A673 (cell line): ENCODE results near the gene PF4V1. TPM values are rescaled to one million over a fixed set of nuclear protein-coding genes. Genes with fewer than 3 reads are reported as not detected.

ENCODE experiments used
- BruUV-seq: library from RNA; stranded (reverse); fragments of 400-500 nt; replicated peaks from 2 replicates; lab custom pipeline; 2021; lab: Mats Ljungman, UMichigan
- CTCF ChIA-PET: fragments of 300-600 bp; sonication (Branson Sonifier 250); formaldehyde crosslinking; loops from one replicate; lab custom pipeline; 2022; ENCODE audit warnings: antibody characterized with exemption; lab: Charles Lee
- POLR2A ChIA-PET: fragments of 300-600 bp; sonication (Branson Sonifier 250); formaldehyde crosslinking; loops from one replicate; lab custom pipeline; 2022; ENCODE audit warnings: antibody characterized with exemption; ENCODE audit not compliant: low non-redundant PET; lab: Charles Lee
- DNase-seq: peaks from one replicate; pipeline ENCODE4 v3.0.0-alpha.2; 2015; ENCODE audit warnings: low spot score
- H3K27ac ChIP-seq: fragments of 200-600 bp; sonication (generic); 2 replicates; pipeline ENCODE4 v1.5.1; 2016; ENCODE audit warnings: mixed run types, low read depth, mild to moderate bottlenecking, mixed read lengths, antibody characterized with exemption, low read length; ENCODE audit not compliant: poor library complexity, severe bottlenecking
- H3K27me3 ChIP-seq: fragments of 200-600 bp; sonication (generic); replicated peaks from 2 replicates; pipeline ENCODE4 v1.6.1; 2017; ENCODE audit warnings: mixed run types, low read depth, mild to moderate bottlenecking, mixed read lengths, antibody characterized with exemption, low read length; ENCODE audit not compliant: insufficient read depth, poor library complexity
- H3K36me3 ChIP-seq: fragments of 200-600 bp; sonication (generic); 2 replicates; pipeline ENCODE4 v1.6.1; 2016; ENCODE audit warnings: mixed run types, mild to moderate bottlenecking, mixed read lengths, antibody characterized with exemption, low read length; ENCODE audit not compliant: insufficient read depth, poor library complexity, severe bottlenecking
- H3K4me1 ChIP-seq: fragments of 200-600 bp; sonication (generic); 2 replicates; pipeline ENCODE4 v1.6.1; 2017; ENCODE audit warnings: mixed run types, mild to moderate bottlenecking, mixed read lengths, antibody characterized with exemption, low read length; ENCODE audit not compliant: insufficient read depth, poor library complexity, severe bottlenecking
- H3K4me3 ChIP-seq: fragments of 200-600 bp; sonication (generic); 2 replicates; pipeline ENCODE4 v1.5.1; 2016; ENCODE audit warnings: low read depth, mixed run types, mild to moderate bottlenecking, mixed read lengths, low read length; ENCODE audit not compliant: poor library complexity, severe bottlenecking
- H3K9me3 ChIP-seq: fragments of 200-600 bp; sonication (generic); 2 replicates; pipeline ENCODE4 v1.6.1; 2016; ENCODE audit warnings: mixed run types, low read depth, mild to moderate bottlenecking, mixed read lengths, antibody characterized with exemption, low read length; ENCODE audit not compliant: poor library complexity, severe bottlenecking
- EZH2 ChIP-seq: fragments of 200-600 bp; sonication (generic); IDR thresholded peaks from 2 replicates; pipeline ENCODE4 v1.6.1; 2017; ENCODE audit warnings: borderline replicate concordance, low read depth, mild to moderate bottlenecking, mixed read lengths, antibody characterized with exemption, low read length; ENCODE audit not compliant: poor library complexity, severe bottlenecking
- intact Hi-C: fragments of 100-400 bp; cut with micrococcal nuclease; formaldehyde crosslinking; loops from one replicate; pipeline ENCODE4 v1.10.0; 2022; ENCODE audit not compliant: unreplicated experiment
- total RNA-seq: library from RNA; stranded (reverse); gene quantifications from 2 replicates; pipeline ENCODE4 v1.2.3, GENCODE V29; 2021
- TF ChIP-seq, protein P1 (sequence below): fragments of 300-800, 200-600 bp; sonication (generic); conservative IDR thresholded peaks from 2 replicates; pipeline ENCODE4 v1.5.1; 2017; ENCODE audit warnings: low read depth, mild to moderate bottlenecking, antibody characterized with exemption, low read length, moderate library complexity, mixed read lengths

The PF4V1 gene
- total RNA-seq, 1 experiment from 2014 or later, result not detected

DNA sequence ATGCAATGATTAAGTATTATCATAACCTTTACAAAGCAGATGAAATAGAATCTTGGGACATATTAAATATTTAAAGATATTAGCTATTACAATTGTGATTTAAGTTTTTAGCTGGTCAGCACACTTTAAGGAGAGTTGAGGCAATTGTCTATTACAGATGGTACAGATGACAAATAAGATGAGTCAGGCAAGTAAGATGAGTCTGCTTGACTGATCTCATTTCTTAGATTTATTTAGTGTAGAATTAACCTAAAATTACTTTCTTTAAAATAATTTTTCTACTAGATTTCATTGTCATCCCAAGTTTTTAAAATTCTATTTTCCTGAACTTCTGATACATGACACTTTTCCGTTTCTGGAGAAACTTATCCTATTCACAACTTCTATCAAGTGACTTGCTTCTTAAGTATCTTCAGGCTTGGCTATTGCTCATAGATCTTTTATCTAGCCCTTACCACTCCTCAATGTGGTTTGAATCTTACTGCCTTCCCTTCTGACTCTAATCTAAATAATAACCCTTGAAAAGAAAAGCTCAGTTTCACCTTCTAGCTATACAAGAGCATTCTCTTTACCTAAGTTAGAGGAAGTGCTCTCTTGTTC lies 49.0 kb downstream of the PF4V1 start:
- no TSS peak for BruUV-seq
- H3K27me3 ChIP-seq, result no peaks in the 10 kb centered on the region
- ChIA-PET CTCF (no interaction called here), POLR2A (no interaction called here)
- intact Hi-C loops, result no loop called here
- H3K9me3 ChIP-seq, result no peaks in the 10 kb centered on the region
- TF ChIP-seq, protein P1, sequence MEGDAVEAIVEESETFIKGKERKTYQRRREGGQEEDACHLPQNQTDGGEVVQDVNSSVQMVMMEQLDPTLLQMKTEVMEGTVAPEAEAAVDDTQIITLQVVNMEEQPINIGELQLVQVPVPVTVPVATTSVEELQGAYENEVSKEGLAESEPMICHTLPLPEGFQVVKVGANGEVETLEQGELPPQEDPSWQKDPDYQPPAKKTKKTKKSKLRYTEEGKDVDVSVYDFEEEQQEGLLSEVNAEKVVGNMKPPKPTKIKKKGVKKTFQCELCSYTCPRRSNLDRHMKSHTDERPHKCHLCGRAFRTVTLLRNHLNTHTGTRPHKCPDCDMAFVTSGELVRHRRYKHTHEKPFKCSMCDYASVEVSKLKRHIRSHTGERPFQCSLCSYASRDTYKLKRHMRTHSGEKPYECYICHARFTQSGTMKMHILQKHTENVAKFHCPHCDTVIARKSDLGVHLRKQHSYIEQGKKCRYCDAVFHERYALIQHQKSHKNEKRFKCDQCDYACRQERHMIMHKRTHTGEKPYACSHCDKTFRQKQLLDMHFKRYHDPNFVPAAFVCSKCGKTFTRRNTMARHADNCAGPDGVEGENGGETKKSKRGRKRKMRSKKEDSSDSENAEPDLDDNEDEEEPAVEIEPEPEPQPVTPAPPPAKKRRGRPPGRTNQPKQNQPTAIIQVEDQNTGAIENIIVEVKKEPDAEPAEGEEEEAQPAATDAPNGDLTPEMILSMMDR, result no peak
- no peak for TF ChIP-seq EZH2
- H3K36me3 ChIP-seq, result no peaks in the 10 kb centered on the region
- H3K27ac ChIP-seq, result no peak overlapping the region
- H3K4me3 ChIP-seq, result no peak overlapping the region
- no peak for DNase-seq
- H3K4me1 ChIP-seq, result no peaks in the 10 kb centered on the region

DNA sequence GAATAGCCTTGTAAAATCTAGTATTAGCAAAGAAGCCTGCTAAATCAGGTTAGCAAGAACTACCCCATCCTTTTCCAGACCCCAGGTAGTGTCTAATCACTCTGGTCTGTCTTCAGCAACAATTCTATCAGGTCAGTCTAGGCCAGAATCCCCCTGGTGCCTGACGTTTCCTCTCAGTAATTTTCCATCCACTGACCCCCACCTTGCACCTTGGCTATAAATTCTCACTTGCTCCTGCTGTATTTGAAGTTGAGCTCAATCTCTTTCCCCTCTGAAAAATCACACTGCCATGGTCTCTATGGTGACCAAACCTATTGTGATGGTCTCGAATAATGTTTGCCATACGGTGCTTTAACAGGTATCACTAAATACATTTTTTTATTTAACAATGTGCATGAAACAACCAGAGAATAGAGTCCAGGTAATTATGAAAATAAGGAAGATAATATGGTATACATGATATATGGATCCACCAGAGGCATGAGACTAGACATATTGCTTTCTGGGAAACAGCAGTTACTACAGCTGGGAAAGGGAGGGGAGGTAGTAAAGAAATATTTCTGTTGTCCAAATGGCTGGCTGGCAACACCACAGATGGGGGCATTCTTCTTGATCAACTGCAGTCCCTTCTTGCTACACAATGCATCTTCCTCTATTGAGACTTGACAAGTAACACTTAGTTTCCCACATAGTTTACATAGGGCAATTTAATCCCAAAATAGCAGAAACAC lies 49.9 kb downstream of the PF4V1 start:
- no peak overlapping the region for H3K27ac ChIP-seq
- intact Hi-C loops, result no loop called here
- H3K36me3 ChIP-seq, result no peaks in the 10 kb centered on the region
- H3K9me3 ChIP-seq, result no peaks in the 10 kb centered on the region
- no peak for TF ChIP-seq EZH2
- TF ChIP-seq, protein P1, result no peak
- no peaks in the 10 kb centered on the region for H3K4me1 ChIP-seq
- no peak overlapping the region for H3K4me3 ChIP-seq
- no peaks in the 10 kb centered on the region for H3K27me3 ChIP-seq
- POLR2A ChIA-PET, result no interaction called here
- BruUV-seq, result no TSS peak
- CTCF ChIA-PET, result no interaction called here
- DNase-seq, result no peak

Other genes starting within 250 kb of the PF4V1 start
- gene RASSF6, start 232.9 kb upstream of the PF4V1 start, total RNA-seq, result not detected in 2 replicates
- 2.5 and 2.7 TPM in 2 replicates for gene CXCL8, start 112.7 kb upstream of the PF4V1 start, total RNA-seq
- gene CXCL6, start 16.6 kb upstream of the PF4V1 start, total RNA-seq, result 0.28 and 0.56 TPM in 2 replicates
- 0.45 TPM in 1 of 2 replicates, not detected in the other for gene CXCL1, start 16.1 kb downstream of the PF4V1 start, total RNA-seq
- not detected in 2 replicates for gene PF4, start 128.7 kb downstream of the PF4V1 start, total RNA-seq
- gene PPBP, start 134.9 kb downstream of the PF4V1 start, total RNA-seq, result not detected in 2 replicates
- gene CXCL5, start 145.4 kb downstream of the PF4V1 start, total RNA-seq, result not detected in 2 replicates
- gene CXCL3, start 185.4 kb downstream of the PF4V1 start, total RNA-seq, result 0.24 and 0.50 TPM in 2 replicates
- gene CXCL2, start 245.9 kb downstream of the PF4V1 start, total RNA-seq, result 0.90 TPM in 1 of 2 replicates, not detected in the other